Effector memory CD8-positive, alpha-beta T cell (primary cell): ENCODE data around the gene CNOT6L.

Experiments used
- ATAC-seq: fragments of 150-1000 bp; cut with Tn5 transposase; replicated peaks from 2 replicates; pipeline ENCODE4 v1.10.0; 2021; ENCODE audit warnings: mild to moderate bottlenecking, moderate library complexity
- DNase-seq, 3 experiments: peaks; one replicate each; pipeline ENCODE4 v3.0.0; 2021
- H3K27ac Mint-ChIP-seq, 2 donors: one replicate each; pipeline ENCODE4 v1.8.0; 2022; ENCODE audit warnings: mild to moderate bottlenecking in 2 of 2, mixed read lengths in 2 of 2, moderate library complexity in 2 of 2
- H3K27me3 Mint-ChIP-seq, 2 donors: one replicate each; pipeline ENCODE4 v1.8.0; 2022; ENCODE audit warnings: mixed read lengths in 2 of 2
- H3K36me3 Mint-ChIP-seq: one replicate; pipeline ENCODE4 v1.8.0; 2022; ENCODE audit warnings: mild to moderate bottlenecking, moderate library complexity, mixed read lengths; ENCODE audit not compliant: insufficient read depth
- H3K4me1 Mint-ChIP-seq, 2 donors: one replicate each; pipeline ENCODE4 v1.8.0; 2022; ENCODE audit warnings: low read depth in 2 of 2, mixed read lengths in 2 of 2
- H3K4me3 Mint-ChIP-seq, 2 donors: one replicate each; pipeline ENCODE4 v1.8.0; 2022; ENCODE audit warnings: mild to moderate bottlenecking in 2 of 2, mixed read lengths in 2 of 2, moderate library complexity in 2 of 2
- H3K9me3 Mint-ChIP-seq, 2 donors: one replicate each; pipeline ENCODE4 v1.8.0; 2022; ENCODE audit warnings: mixed read lengths in 2 of 2

Gene CNOT6L

GRCh38 chr4:77665381-77666069 lies 153.6 kb downstream of the CNOT6L start:
- no peak for ATAC-seq
- H3K4me1 Mint-ChIP-seq, result no peaks in the 10 kb centered on the region
- no peak for DNase-seq
- H3K4me3 Mint-ChIP-seq, result no peak overlapping the region
- no peak overlapping the region for H3K27ac Mint-ChIP-seq
- no peaks in the 10 kb centered on the region for H3K27me3 Mint-ChIP-seq
- no peaks in the 10 kb centered on the region for H3K36me3 Mint-ChIP-seq
- H3K9me3 Mint-ChIP-seq, result peaks cover 0 to 2% of the 10 kb centered on the region in 2 donors
